Kidney (tissue), 14 donors: Measurements from ENCODE around the gene SH2D6. TPM values are rescaled to one million over a fixed set of nuclear protein-coding genes. Genes with fewer than 3 reads are reported as not detected.

Experiments used
- DNase-seq, 5 donors: peaks; one replicate each; pipeline ENCODE4 v3.0.0-alpha.2; 2013 to 2020
- FAIRE-seq: peaks from 2 replicates; lab custom pipeline; 2012; peaks lifted over from hg19 to GRCh38; lab: Jason Lieb, UNC
- H3K27ac ChIP-seq, 2 donors: one replicate each; pipeline ENCODE4 v1.7.0; 2013; ENCODE audit warnings: low read depth in 2 of 2, low read length in 2 of 2, inconsistent platforms in 1 of 2
- H3K27me3 ChIP-seq: one replicate; pipeline ENCODE4 v1.7.1; 2013; ENCODE audit warnings: low read length, inconsistent platforms; ENCODE audit not compliant: control insufficient read depth, insufficient read depth
- H3K36me3 ChIP-seq, 3 donors: one replicate each; pipeline versions ENCODE4 v1.7.0 to v1.7.1; 2013; ENCODE audit warnings: low read length in 3 of 3, control low read depth in 1 of 3, inconsistent platforms in 1 of 3; ENCODE audit not compliant: insufficient read depth in 3 of 3, control insufficient read depth in 2 of 3
- H3K4me1 ChIP-seq, 3 donors: one replicate each; pipeline versions ENCODE4 v1.7.0 to v1.7.1; 2013; ENCODE audit warnings: low read length in 3 of 3, inconsistent platforms in 1 of 3, low read depth in 1 of 3; ENCODE audit not compliant: control insufficient read depth in 2 of 3, insufficient read depth in 2 of 3
- H3K4me3 ChIP-seq, 3 donors: one replicate each; pipeline versions ENCODE4 v1.7.0 to v1.8.1; 2013; ENCODE audit warnings: low read length in 3 of 3, control low read depth in 1 of 3, inconsistent platforms in 1 of 3
- H3K9ac ChIP-seq, 3 donors: one replicate each; pipeline versions ENCODE4 v1.7.0 to v1.7.1; 2013; ENCODE audit warnings: low read length in 3 of 3, control low read depth in 1 of 3, inconsistent platforms in 1 of 3
- H3K9me3 ChIP-seq, 3 donors: one replicate each; pipeline versions ENCODE4 v1.7.0 to v1.7.1; 2013; ENCODE audit warnings: low read length in 3 of 3, control low read depth in 1 of 3, inconsistent platforms in 1 of 3; ENCODE audit not compliant: control insufficient read depth in 2 of 3, insufficient read depth in 1 of 3
- CTCF ChIP-seq: IDR thresholded peaks from 3 replicates; pipeline ENCODE4 v1.5.1; 2012; ENCODE audit warnings: mild to moderate bottlenecking, moderate library complexity, borderline replicate concordance; ENCODE audit not compliant: insufficient read depth; ENCODE audit errors: extremely low read depth
- intact Hi-C: fragments of 100-400 bp; cut with DNase I; formaldehyde crosslinking; loops from one replicate; pipeline ENCODE4 v1.11.1; 2022
- polyA plus RNA-seq: library from polyadenylated mRNA; stranded (reverse); fragments of 350-450 nt; fragmentation: Illumina TruSeq; extraction: RNeasy Lipid Tissue Mini Kit (QIAGEN cat#74804); gene quantifications from one replicate; pipeline ENCODE4 v1.2.3, GENCODE V29; 2014; ENCODE audit warnings: low read depth, low replicate concordance; ENCODE audit not compliant: insufficient read depth
- total RNA-seq: library from RNA; stranded (reverse); fragmentation: NEBNext Ultra II Directional; extraction: Animal tissue kit (Norgen Biotek cat#: 25700); gene quantifications from one replicate; pipeline ENCODE4 v1.2.1, GENCODE V29; 2021
- donor health status: control.
- donor health status: control.
- donor health status: control.
- donor health status: control.
- donor health status: control.
- donor health status: DM: yes; HTN: yes; CAD: no.
- donor health status: Normal renal cell carcinoma (clear cell type).

SH2D6 gene
- total and polyA plus RNA-seq, 2 donors from 2014 or later: 0.98 to 3.2 TPM

GRCh38 chr2:85400023-85400422 lies 18.5 kb upstream of the SH2D6 start:
- TF ChIP-seq CTCF: no peak
- peaks cover 0 to 11% (median 2%) of the 10 kb centered on the region in 3 donors for H3K4me1 ChIP-seq
- FAIRE-seq: no peak

GRCh38 chr2:85400541-85401463 lies 17.7 kb upstream of the SH2D6 start:
- peaks cover 0 to 9% (median 8%) of the 10 kb centered on the region in 3 donors for H3K4me1 ChIP-seq
- H3K27ac ChIP-seq: no peak overlapping the region
- FAIRE-seq (no peak), DNase-seq (no peak)
- peaks cover 0 to 4% (median 0%) of the 10 kb centered on the region in 3 donors for H3K36me3 ChIP-seq
- no peaks in the 10 kb centered on the region for H3K9me3 ChIP-seq
- no peak overlapping the region for H3K9ac ChIP-seq
- H3K27me3 ChIP-seq: no peaks in the 10 kb centered on the region
- TF ChIP-seq CTCF: no peak
- H3K4me3 ChIP-seq: no peak overlapping the region
- intact Hi-C loops: no loop called here

More at GRCh38 chr2:85400023-85400422, 18.5 kb upstream of the SH2D6 start:
- Histone ChIP-seq H3K27ac (no peak overlapping the region), H3K9me3 (no peaks in the 10 kb centered on the region), H3K9ac (no peak overlapping the region), H3K4me3 (no peak overlapping the region), H3K27me3 (no peaks in the 10 kb centered on the region), H3K36me3 (peaks cover 0 to 4% (median 0%) of the 10 kb centered on the region in 3 donors)
- intact Hi-C loops: no loop called here
- peak in 1 of 5 donors; percentile 9 for DNase-seq

- FAIRE-seq (no peak), DNase-seq (no peak)
- Histone ChIP-seq H3K4me1 (peaks cover 0 to 14% (median 12%) of the 10 kb centered on the region in 3 donors), H3K9me3 (no peaks in the 10 kb centered on the region), H3K9ac (no peak overlapping the region), H3K36me3 (peaks cover 0 to 4% (median 0%) of the 10 kb centered on the region in 3 donors), H3K27me3 (no peaks in the 10 kb centered on the region), H3K4me3 (no peak overlapping the region), H3K27ac (no peak overlapping the region)
- intact Hi-C loops: no loop called here
- TF ChIP-seq CTCF: no peak
These were observed 17.1 kb upstream of the SH2D6 start for GRCh38 chr2:85401464-85401805.
